Neural progenitor cell (in vitro differentiated cells): ENCODE data around the gene EFNB2. TPM values are rescaled to one million over a fixed set of nuclear protein-coding genes. Genes with fewer than 3 reads are reported as not detected.

Experiments used
- DNase-seq: peaks from one replicate; pipeline ENCODE4 v3.0.0-alpha.2; 2016; ENCODE audit warnings: low spot score
- H2AFZ ChIP-seq: fragments of 200-600 bp; sonication (generic); replicated peaks from 2 replicates; pipeline ENCODE4 v1.6.1; 2016; ENCODE audit warnings: antibody characterized with exemption
- H3F3A ChIP-seq: fragments of 200-600 bp; sonication (generic); 2 replicates; pipeline ENCODE4 v1.6.1; 2016; ENCODE audit warnings: antibody characterized with exemption, low read depth
- H3K27ac ChIP-seq: fragments of 200-600 bp; sonication (generic); 2 replicates; pipeline ENCODE4 v1.5.1; 2016; ENCODE audit warnings: mild to moderate bottlenecking
- H3K27me3 ChIP-seq: fragments of 200-600 bp; sonication (generic); 2 replicates; pipeline ENCODE4 v1.6.1; 2016; ENCODE audit warnings: mild to moderate bottlenecking, moderate library complexity
- H3K36me3 ChIP-seq: fragments of 200-600 bp; sonication (generic); 2 replicates; pipeline ENCODE4 v1.5.1; 2016
- H3K4me1 ChIP-seq: fragments of 200-600 bp; sonication (generic); 2 replicates; pipeline ENCODE4 v1.6.1; 2016; ENCODE audit warnings: mixed run types
- H3K4me2 ChIP-seq: fragments of 200-600 bp; sonication (generic); 2 replicates; pipeline ENCODE4 v1.6.1; 2016
- H3K4me3 ChIP-seq: fragments of 200-600 bp; sonication (generic); 2 replicates; pipeline ENCODE4 v1.5.1; 2016
- H3K79me2 ChIP-seq: fragments of 200-600 bp; sonication (generic); 2 replicates; pipeline ENCODE4 v1.6.1; 2016; ENCODE audit warnings: low read depth
- H3K9ac ChIP-seq: fragments of 200-600 bp; sonication (generic); 2 replicates; pipeline ENCODE4 v1.6.1; 2016
- H3K9me3 ChIP-seq: fragments of 200-600 bp; sonication (generic); 2 replicates; pipeline ENCODE4 v1.5.1; 2016; ENCODE audit warnings: low read depth
- H4K20me1 ChIP-seq: fragments of 200-600 bp; sonication (generic); 2 replicates; pipeline ENCODE4 v1.6.1; 2016; ENCODE audit warnings: low read depth
- H3K27ac Mint-ChIP-seq: 3 replicates; pipeline ENCODE4 v1.8.0; 2021; ENCODE audit warnings: mixed read lengths
- H3K27me3 Mint-ChIP-seq: 2 replicates; pipeline ENCODE4 v1.8.0; 2022; ENCODE audit warnings: low read depth, mild to moderate bottlenecking, inconsistent platforms, moderate library complexity, mixed read lengths; ENCODE audit not compliant: insufficient read depth
- H3K36me3 Mint-ChIP-seq: 3 replicates; pipeline ENCODE4 v1.8.0; 2021; ENCODE audit warnings: mixed read lengths
- H3K4me1 Mint-ChIP-seq: 3 replicates; pipeline ENCODE4 v1.8.0; 2021; ENCODE audit warnings: mixed read lengths
- H3K4me3 Mint-ChIP-seq: 3 replicates; pipeline ENCODE4 v1.8.0; 2021; ENCODE audit warnings: mild to moderate bottlenecking, moderate library complexity, mixed read lengths
- H3K9me3 Mint-ChIP-seq: 3 replicates; pipeline ENCODE4 v1.8.0; 2020; ENCODE audit warnings: mixed read lengths
- CTCF ChIP-seq: fragments of 200-600 bp; sonication (generic); IDR thresholded peaks from 2 replicates; pipeline ENCODE4 v1.5.1; 2017; ENCODE audit warnings: antibody characterized with exemption, mild to moderate bottlenecking
- EZH2 ChIP-seq: fragments of 200-600 bp; sonication (generic); IDR thresholded peaks from 2 replicates; pipeline ENCODE4 v1.6.1; 2017; ENCODE audit warnings: antibody characterized with exemption, mild to moderate bottlenecking, moderate library complexity
- EZH2phosphoT487 ChIP-seq: fragments of 200-600 bp; sonication (generic); IDR thresholded peaks from 2 replicates; pipeline ENCODE4 v1.6.1; 2017; ENCODE audit warnings: antibody characterized with exemption
- total RNA-seq: library from RNA; depleted of rRNA; stranded (reverse); fragments of >200 nt; gene quantifications from 2 replicates; pipeline ENCODE4 v1.2.3, GENCODE V29; 2015; ENCODE audit warnings: low replicate concordance

EFNB2 gene
- total RNA-seq, 1 donor from 2014 or later = 101 TPM

- Mint-ChIP-seq H3K27ac (no peak overlapping the region), H3K27me3 (peaks cover 7% of the 10 kb centered on the region), H3K9me3 (peaks cover 18% of the 10 kb centered on the region), H3K4me3 (no peak overlapping the region), H3K4me1 (peaks cover 30% of the 10 kb centered on the region), H3K36me3 (no peaks in the 10 kb centered on the region)
- Histone ChIP-seq H3K27ac (no peak overlapping the region), H3K4me3 (no peak overlapping the region), H3K9ac (no peak overlapping the region), H3K4me2 (no peak overlapping the region), H3F3A (no peaks in the 10 kb centered on the region), H3K9me3 (no peaks in the 10 kb centered on the region), H2AFZ (no peak overlapping the region), H3K4me1 (peaks cover 4% of the 10 kb centered on the region), H3K79me2 (no peaks in the 10 kb centered on the region), H3K27me3 (no peaks in the 10 kb centered on the region), H3K36me3 (no peaks in the 10 kb centered on the region), H4K20me1 (no peaks in the 10 kb centered on the region)
- DNase-seq = no peak
- TF ChIP-seq CTCF (no peak), EZH2phosphoT487 (no peak), EZH2 (no peak)
Measured at GRCh38 chr13:106477303-106477702, 58.2 kb downstream of the EFNB2 start.

GRCh38 chr13:106475852-106476251, 59.6 kb downstream of the EFNB2 start:
- H3K4me1 ChIP-seq = peaks cover 10% of the 10 kb centered on the region
- no peaks in the 10 kb centered on the region for H4K20me1 ChIP-seq
- H3K4me3 ChIP-seq = no peak overlapping the region
- no peaks in the 10 kb centered on the region for H3K36me3 Mint-ChIP-seq
- no peak overlapping the region for H2AFZ ChIP-seq
- no peak for DNase-seq
- no peaks in the 10 kb centered on the region for H3K27me3 ChIP-seq
- H3F3A ChIP-seq = no peaks in the 10 kb centered on the region
- no peak overlapping the region for H3K9ac ChIP-seq
- H3K79me2 ChIP-seq = no peaks in the 10 kb centered on the region
- H3K27ac Mint-ChIP-seq = no peak overlapping the region
- H3K4me3 Mint-ChIP-seq = no peak overlapping the region
- peaks cover 41% of the 10 kb centered on the region for H3K4me1 Mint-ChIP-seq
- H3K27me3 Mint-ChIP-seq = peaks cover 7% of the 10 kb centered on the region
- H3K9me3 Mint-ChIP-seq = peaks cover 17% of the 10 kb centered on the region
- no peaks in the 10 kb centered on the region for H3K36me3 ChIP-seq
- TF ChIP-seq EZH2phosphoT487 (no peak), CTCF (no peak), EZH2 (no peak)
- H3K4me2 ChIP-seq = no peak overlapping the region
- H3K9me3 ChIP-seq = no peaks in the 10 kb centered on the region
- H3K27ac ChIP-seq = no peak overlapping the region

- Histone ChIP-seq H3K4me2 (no peak overlapping the region), H3K27ac (no peak overlapping the region), H4K20me1 (no peaks in the 10 kb centered on the region), H3K4me1 (peaks cover 15% of the 10 kb centered on the region), H3K36me3 (no peaks in the 10 kb centered on the region), H3K9ac (no peak overlapping the region), H3K79me2 (no peaks in the 10 kb centered on the region), H2AFZ (no peak overlapping the region), H3K9me3 (no peaks in the 10 kb centered on the region), H3F3A (no peaks in the 10 kb centered on the region), H3K27me3 (no peaks in the 10 kb centered on the region), H3K4me3 (no peak overlapping the region)
- DNase-seq = no peak
- Mint-ChIP-seq H3K9me3 (peaks cover 12% of the 10 kb centered on the region), H3K36me3 (no peaks in the 10 kb centered on the region), H3K27me3 (peaks cover 6% of the 10 kb centered on the region), H3K4me3 (no peak overlapping the region), H3K4me1 (peaks cover 43% of the 10 kb centered on the region), H3K27ac (no peak overlapping the region)
- TF ChIP-seq EZH2 = no peak
- TF ChIP-seq EZH2phosphoT487 = no peak
- no peak for TF ChIP-seq CTCF
Measured at GRCh38 chr13:106474912-106475311, 60.5 kb downstream of the EFNB2 start.
